RWPE2 (cell line): ENCODE measurements around the gene HS3ST5.

ENCODE experiments used
- ATAC-seq: fragments of 200-7000 bp; cut with Tn5 transposase; 3 replicates; pipeline ENCODE4 v1.9.1; 2021; ENCODE audit warnings: low read depth
- DNase-seq: peaks from one replicate; pipeline ENCODE4 v3.0.0-alpha.2; 2020; ENCODE audit warnings: low spot score
- H3K27ac ChIP-seq: fragments of 450-650 bp; 2 replicates; pipeline ENCODE4 v1.5.1; 2017; ENCODE audit warnings: mild to moderate bottlenecking; ENCODE audit not compliant: poor library complexity, severe bottlenecking
- H3K27me3 ChIP-seq: fragments of 250-450 bp; sonication (Bioruptor Pico); 2 replicates; pipeline ENCODE4 v1.5.1; 2021; ENCODE audit warnings: mild to moderate bottlenecking, moderate library complexity; ENCODE audit not compliant: insufficient read depth, poor library complexity, severe bottlenecking
- H3K36me3 ChIP-seq: fragments of 250-450 bp; sonication (Bioruptor Pico); 2 replicates; pipeline ENCODE4 v1.5.1; 2020; ENCODE audit warnings: low read depth, mild to moderate bottlenecking, moderate library complexity
- H3K4me1 ChIP-seq: fragments of 250-450 bp; sonication (Bioruptor Pico); 2 replicates; pipeline ENCODE4 v1.5.1; 2021; ENCODE audit warnings: mild to moderate bottlenecking, moderate library complexity; ENCODE audit not compliant: insufficient read depth, poor library complexity, severe bottlenecking
- H3K4me3 ChIP-seq: fragments of 250-450 bp; sonication (Bioruptor Pico); 2 replicates; pipeline ENCODE4 v1.5.1; 2021; ENCODE audit warnings: mild to moderate bottlenecking, moderate library complexity; ENCODE audit not compliant: severe bottlenecking
- H3K9me3 ChIP-seq: fragments of 250-450 bp; sonication (Bioruptor Pico); 2 replicates; pipeline ENCODE4 v1.5.1; 2021; ENCODE audit warnings: mild to moderate bottlenecking, moderate library complexity; ENCODE audit not compliant: severe bottlenecking
- CTCF ChIP-seq: fragments of 450-650 bp; IDR thresholded peaks from one replicate; pipeline ENCODE4 v1.5.1; 2017; ENCODE audit warnings: mild to moderate bottlenecking, moderate library complexity; ENCODE audit not compliant: poor library complexity, severe bottlenecking

The HS3ST5 gene

DNA sequence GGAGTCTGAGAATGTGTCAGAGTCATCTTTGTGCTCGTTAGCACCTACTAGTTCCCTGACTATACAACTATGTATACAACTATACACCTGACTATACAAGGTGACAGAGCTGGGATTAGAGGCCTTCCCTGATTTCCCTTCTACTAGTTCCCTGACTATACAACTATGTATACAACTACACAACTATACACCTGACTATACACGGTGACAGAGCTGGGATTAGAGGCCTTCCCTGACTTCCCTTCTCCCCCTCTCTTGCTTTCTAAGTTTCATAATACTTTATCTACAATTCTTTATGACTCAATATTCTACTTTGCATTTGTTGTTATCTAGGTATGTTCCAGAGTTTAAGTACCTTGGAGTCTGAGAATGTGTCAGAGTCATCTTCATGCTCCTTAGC lies 68.0 kb downstream of the HS3ST5 start:
- no peaks in the 10 kb centered on the region for H3K9me3 ChIP-seq
- no peak for TF ChIP-seq CTCF

GRCh38 chr6:114272582-114272981 lies 70.2 kb downstream of the HS3ST5 start:
- DNase-seq (no peak), ATAC-seq (no peak)

More for the DNA sequence above, 68.0 kb downstream of the HS3ST5 start:
- no peak for DNase-seq
- no peak overlapping the region for H3K4me3 ChIP-seq
- peaks cover 15% of the 10 kb centered on the region for H3K27me3 ChIP-seq
- no peaks in the 10 kb centered on the region for H3K4me1 ChIP-seq
- H3K36me3 ChIP-seq = no peaks in the 10 kb centered on the region
- no peak for ATAC-seq
- H3K27ac ChIP-seq = no peak overlapping the region

DNA sequence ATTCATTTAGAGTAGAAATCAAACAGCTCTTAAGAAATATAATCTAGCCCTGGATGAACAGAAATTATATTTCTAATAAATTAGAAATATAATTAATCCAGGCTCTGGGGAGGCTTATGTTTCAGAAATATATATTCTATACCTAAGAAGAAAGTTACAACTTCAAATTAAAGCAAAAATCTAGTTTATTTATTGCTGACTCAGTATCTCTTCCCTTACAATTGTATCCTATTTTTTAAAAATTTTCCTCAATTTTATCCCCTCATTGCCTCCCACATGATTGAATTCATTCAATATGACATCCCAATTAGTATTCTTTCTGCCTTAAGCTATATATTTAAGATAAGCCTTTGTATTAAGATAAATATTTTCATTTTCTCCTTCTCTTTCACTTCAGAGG lies 71.4 kb downstream of the HS3ST5 start:
- DNase-seq (no peak), ATAC-seq (no peak)
- Histone ChIP-seq H3K9me3 (no peaks in the 10 kb centered on the region), H3K27ac (no peak overlapping the region), H3K4me1 (no peaks in the 10 kb centered on the region), H3K4me3 (no peak overlapping the region), H3K36me3 (no peaks in the 10 kb centered on the region), H3K27me3 (no peaks in the 10 kb centered on the region)
- TF ChIP-seq CTCF = no peak

More at GRCh38 chr6:114272582-114272981, 70.2 kb downstream of the HS3ST5 start:
- Histone ChIP-seq H3K4me1 (no peaks in the 10 kb centered on the region), H3K36me3 (no peaks in the 10 kb centered on the region), H3K27me3 (peaks cover 2% of the 10 kb centered on the region), H3K27ac (no peak overlapping the region), H3K4me3 (no peak overlapping the region), H3K9me3 (no peaks in the 10 kb centered on the region)
- no peak for TF ChIP-seq CTCF

DNA sequence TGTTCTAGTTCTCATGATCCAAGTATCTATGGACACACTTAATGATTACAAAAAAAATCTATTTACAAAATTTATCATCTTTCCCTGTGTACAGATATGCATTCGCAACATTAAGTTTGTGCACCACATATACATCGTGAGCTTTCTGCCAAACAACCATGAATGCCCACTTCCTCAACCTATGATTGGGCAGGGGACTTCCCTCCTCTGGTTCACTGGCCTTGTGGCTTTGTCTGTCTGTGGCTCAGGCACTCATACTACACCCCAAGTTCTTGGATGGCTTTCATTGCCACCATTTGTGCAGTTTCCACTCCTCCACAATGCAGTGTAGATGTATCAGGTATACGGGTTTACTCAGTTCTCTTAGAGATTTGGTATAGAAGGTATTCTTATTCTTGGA lies 74.9 kb downstream of the HS3ST5 start:
- DNase-seq (no peak), ATAC-seq (no peak)
- no peak overlapping the region for H3K4me3 ChIP-seq
- H3K27me3 ChIP-seq = no peaks in the 10 kb centered on the region
- TF ChIP-seq CTCF = no peak
- no peaks in the 10 kb centered on the region for H3K4me1 ChIP-seq
- H3K36me3 ChIP-seq = no peaks in the 10 kb centered on the region
- no peak overlapping the region for H3K27ac ChIP-seq
- no peaks in the 10 kb centered on the region for H3K9me3 ChIP-seq

- DNase-seq (no peak), ATAC-seq (no peak)
- no peak for TF ChIP-seq CTCF
- Histone ChIP-seq H3K27me3 (no peaks in the 10 kb centered on the region), H3K4me1 (no peaks in the 10 kb centered on the region), H3K9me3 (no peaks in the 10 kb centered on the region), H3K27ac (no peak overlapping the region), H3K36me3 (no peaks in the 10 kb centered on the region), H3K4me3 (no peak overlapping the region)
Observed at GRCh38 chr6:114260810-114261209, 82.0 kb downstream of the HS3ST5 start.
